Ramos (cell line): ENCODE measurements around the gene DLL4.
"Not testable (repeated sequence)": the region's sequence is repeated elsewhere in the genome, so short reads cannot be mapped to it uniquely, and the experiment has no call there.

Experiments used
- in situ Hi-C: fragments of 300-500 bp; cut with MboI; formaldehyde crosslinking; loops from one replicate; pipeline ENCODE4 v1.14.3; 2022; ENCODE audit warnings: low sequenced_read_pairs; ENCODE audit not compliant: unreplicated experiment

The DLL4 gene

GRCh38 chr15:40940296-40940801 lies 11.2 kb downstream of the DLL4 start:
- in situ Hi-C loops = no loop called here

DNA sequence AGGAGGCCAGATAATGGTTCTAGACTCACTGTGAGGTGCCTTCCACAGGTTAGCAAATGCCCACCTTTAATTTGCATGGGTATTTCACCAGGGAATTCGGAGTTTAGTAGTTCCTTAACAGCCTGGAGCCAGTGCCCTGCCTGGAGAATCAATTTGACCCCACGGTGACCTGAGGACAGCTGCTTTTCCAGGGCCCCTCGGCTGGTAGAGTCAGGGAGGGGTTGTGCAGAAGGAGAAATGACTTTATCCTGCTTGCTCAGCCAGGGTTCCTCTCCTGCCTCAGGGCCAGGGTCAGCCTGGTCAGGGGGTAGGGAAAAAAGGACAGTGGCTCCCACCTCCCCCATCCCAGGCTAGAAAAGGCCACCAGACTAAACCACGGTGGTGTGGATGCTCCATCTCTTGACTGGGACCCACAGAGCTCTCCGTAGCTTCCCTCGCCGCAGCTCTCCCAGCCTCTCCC lies 12.0 kb downstream of the DLL4 start:
- in situ Hi-C loops = no loop called here

DNA sequence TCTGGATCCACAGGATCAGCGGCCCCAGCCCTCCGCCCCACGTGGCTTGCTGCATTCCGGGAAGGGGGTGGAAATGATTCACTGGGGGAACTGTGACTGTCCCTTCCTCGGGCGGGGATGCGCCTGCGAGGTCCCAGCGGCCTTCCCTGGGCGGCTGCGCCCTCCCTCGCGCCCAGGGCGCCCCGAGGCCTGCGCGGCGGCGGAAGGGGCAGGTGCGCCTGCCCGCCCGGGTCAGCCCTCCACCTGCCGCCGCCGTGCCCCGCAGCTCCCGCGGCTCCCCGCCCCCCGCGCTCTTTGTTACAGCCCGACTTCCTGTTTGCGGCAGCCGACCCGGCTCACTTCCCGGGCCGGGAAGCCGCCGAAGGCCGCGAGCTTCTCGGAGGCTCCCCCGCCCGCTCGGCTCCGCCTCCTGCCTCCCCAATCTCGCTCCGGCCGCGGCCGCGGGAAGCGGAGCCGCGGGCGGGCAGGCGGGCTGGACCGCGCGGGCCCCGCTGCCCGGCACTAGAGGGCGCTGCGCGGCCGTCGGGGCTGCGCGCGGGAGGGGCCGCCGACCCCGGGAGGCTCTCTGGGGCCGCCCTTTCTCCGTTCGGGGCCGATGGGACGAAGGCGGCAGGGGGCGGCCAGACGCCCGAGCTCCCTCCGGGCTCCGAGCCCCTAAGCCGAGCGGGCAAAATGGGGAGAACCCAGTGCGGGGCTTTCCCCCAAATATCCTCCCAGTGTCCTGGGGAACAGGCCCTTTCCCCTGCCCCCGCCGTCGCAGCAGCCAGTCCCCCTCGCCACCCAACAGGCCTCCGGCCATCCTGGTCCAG lies 12.6 kb downstream of the DLL4 start:
- in situ Hi-C loops = no loop called here

DNA sequence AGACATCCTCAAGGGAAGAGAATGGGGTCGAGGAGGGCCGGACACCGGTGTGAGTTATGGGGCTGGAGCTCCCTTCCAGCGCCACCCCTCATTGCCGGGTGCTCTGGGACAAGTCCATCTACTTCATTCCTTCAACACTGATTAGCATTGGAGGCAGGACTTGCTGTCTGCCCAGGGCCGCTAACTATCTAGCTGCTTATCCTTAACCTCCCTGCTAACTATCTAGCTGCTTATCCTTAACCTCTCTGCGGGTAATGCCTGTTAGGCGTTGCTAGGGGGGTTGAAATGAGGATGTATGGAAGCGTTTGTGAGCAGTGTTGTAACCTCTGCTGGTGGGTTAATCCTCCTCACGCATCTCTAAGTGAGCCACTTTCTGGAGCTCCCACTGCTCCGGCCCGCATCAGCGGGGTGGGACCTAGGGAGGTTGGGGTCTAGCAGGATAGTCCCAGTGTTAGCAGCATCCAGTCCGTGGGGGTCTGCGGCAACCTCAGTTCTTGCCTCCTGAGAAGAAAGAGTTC lies 13.3 kb downstream of the DLL4 start:
- in situ Hi-C loops = no loop called here

- in situ Hi-C loops = no loop called here
Observed at GRCh38 chr15:40942878-40943277, 13.7 kb downstream of the DLL4 start.

DNA sequence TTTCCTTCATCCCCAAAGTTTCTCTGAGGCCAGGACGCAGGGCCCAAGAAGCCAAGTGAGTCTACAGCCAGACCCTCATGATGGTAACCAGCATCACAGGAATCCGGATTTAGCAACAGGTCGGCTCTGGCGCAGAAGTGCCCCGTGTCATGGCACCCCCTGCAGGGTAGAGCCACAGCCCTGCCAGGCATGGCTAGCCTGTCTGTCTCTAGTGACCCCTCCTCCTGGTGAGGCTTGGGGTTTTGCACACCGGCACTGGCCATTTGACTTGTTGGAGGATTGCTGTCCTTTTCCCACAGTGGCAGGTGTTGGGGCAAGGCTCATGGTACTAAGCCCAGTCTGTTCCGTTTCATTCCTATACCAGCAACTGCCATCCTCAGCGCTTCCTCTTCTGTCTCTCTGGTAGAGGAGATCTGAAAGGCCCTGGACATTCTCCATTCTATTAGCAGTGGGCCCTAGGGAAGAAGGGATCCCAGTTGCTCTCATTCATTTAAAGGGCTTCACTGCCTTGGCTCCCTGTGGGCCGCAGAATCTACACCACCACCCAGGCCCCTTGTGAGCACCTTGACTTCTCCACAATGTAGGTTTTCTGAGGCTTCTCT lies 14.7 kb downstream of the DLL4 start:
- in situ Hi-C loops = no loop called here

DNA sequence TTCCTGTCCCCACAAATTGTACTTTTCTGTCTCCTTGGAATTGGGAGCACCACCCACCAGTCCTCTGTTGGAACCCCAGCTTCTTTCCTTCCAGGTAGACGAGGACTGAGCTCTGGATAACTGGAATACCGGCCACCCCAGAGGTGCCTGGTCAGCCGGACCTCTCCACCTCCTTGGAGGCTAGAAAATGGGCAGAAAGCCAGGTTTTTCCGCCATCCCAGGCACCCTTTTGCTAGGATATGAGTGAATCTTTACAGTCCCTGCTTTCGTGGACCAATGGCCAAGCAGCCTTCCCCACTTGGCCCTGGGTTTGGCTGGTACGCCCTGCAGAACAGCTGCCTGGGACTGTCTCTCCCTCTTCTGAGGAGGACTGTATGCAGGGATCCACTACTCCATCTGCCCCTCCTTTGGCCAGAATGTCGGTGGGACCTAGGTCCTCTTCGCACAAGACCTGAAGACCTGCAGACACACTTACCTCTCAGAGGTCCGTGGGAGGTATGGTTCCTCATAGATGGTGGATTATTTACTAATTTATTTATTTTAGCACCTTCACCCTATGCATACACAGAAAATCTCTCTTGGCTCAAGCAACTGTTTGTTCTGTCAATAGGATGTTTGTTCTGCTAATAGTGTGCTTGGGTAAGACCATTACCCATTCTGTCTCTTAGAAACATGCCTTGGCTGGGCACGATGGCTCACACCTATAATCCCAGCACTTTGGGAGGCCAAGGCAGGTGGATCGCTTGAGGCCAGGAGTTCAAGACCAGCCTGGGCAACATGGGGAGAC lies 15.6 kb downstream of the DLL4 start:
- in situ Hi-C loops = no loop called here

DNA sequence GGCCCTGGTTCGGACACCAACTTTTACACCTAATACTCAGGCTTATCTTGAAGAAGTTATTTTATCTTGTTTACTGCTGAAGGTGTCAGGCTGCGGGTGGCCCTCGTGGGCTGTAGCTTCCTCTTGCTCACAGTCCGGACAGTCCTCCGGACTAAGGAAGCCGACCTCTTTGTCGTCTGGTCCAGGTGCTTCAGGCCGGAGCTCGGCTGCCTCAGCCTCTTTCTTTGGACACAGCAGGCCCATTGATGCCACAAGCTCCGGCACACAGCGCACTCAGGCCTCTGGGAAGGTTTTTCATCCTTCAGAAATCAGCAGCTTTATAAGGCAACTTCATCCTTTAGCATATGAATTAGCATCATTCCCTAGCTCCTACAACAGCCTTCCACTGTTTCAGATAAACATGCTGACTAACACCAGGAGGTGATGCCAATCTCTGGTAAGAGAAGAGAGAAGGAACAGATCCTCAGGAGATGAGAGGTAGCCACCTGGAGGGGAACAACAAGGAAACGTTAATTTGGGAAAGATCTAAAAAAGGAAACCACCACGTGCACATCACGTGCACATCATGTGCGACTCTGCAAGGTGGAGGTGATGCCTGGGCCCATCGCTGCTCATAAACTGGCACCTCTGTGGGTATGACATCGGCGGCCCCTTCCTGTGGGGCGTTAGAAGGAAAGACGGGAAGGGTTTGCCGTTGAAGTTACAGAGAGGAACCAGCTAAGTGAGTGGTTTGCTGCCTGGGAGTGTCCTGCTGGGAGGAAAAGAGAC lies 19.8 kb downstream of the DLL4 start:
- in situ Hi-C loops = no loop called here

GRCh38 chr15:40949756-40950207 lies 20.6 kb downstream of the DLL4 start:
- in situ Hi-C loops = no loop called here

GRCh38 chr15:40951764-40952163 lies 22.6 kb downstream of the DLL4 start:
- in situ Hi-C loops = no loop called here

DNA sequence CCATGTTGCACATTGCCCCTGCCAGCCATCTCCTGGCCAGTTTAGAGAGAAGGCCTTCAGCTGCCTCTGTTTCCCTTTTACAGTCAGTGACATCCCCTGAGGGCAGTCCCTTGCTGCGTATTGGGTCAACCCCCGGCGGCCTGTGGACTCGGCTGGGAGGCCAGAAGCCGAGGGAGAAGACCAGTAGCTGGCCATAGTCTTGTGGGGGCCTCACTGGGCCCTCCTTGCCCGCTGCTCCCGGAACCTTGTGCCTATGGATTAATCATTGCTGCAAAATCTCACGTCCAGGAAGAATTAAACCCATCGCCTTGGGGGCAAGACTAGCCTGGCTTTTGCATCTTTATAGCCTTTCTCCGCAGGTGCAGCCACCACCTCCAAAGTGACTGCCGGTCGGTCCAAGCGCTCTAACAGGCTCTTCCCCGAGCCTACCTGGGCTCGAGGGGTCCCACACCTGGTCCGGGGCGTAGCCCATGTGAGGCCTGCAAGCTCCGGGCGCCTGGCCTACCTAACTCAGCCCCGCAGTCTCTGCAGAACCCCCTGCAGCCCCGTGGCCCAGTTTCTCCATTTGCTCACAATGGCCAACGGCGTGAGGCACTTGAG lies 23.3 kb downstream of the DLL4 start:
- in situ Hi-C loops = no loop called here

- in situ Hi-C loops = no loop called here
Observed at GRCh38 chr15:40952901-40953712, 24.0 kb downstream of the DLL4 start, which contains the start of gene CHAC1. TSS of gene CHAC1 (plus strand) at chr15:40953471. CDS start at chr15:40953584, 113 bp downstream.

DNA sequence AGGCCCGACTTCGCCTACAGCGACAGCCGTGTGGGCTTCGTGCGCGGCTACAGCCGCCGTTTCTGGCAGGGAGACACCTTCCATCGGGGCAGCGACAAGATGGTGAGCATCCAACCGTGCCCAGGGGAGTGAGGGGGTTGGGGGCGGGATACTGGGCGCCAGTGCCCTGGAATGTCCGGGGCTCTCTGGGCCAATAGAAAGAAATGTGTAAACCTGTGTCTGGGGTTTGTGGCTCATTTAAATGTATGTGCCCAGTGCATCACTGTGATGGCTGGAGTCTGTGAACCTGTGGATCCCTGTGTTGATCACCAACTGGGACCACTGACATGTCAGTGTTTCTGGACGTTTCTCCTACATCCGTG lies 24.6 kb downstream of the DLL4 start:
- in situ Hi-C loops = no loop called here

DNA sequence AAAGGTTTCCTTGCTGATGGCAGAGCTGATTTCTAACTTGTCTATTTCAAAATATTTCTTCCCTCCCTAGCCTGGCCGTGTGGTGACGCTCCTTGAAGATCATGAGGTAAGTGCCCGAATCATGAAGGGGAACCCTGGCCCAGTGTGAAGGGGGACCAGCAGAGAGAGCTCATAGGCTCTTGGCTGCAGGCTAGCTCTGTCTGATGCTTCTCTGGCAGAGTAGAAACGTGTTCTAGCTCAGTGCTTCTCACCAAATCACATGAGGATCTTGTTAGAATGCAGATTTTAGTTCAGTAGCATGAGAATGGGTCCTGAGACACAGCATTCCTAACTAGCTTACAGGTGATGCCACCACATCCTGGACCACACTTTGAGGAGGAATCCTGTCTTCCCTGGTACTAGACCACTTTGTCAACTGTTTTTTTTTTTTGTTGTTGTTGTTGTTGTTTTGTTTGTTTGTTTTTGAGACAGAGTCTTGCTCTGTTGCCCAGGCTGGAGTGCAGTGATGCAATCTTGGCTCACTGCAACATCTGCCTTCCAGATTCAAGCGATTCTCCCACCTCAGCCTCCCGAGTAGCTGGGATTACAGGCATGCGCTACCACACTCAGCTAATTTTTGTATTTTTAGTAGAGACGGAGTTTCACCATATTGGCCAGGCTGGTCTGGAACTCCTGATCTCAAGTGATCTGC lies 25.2 kb downstream of the DLL4 start:
- in situ Hi-C loops = not testable (repeated sequence)

DNA sequence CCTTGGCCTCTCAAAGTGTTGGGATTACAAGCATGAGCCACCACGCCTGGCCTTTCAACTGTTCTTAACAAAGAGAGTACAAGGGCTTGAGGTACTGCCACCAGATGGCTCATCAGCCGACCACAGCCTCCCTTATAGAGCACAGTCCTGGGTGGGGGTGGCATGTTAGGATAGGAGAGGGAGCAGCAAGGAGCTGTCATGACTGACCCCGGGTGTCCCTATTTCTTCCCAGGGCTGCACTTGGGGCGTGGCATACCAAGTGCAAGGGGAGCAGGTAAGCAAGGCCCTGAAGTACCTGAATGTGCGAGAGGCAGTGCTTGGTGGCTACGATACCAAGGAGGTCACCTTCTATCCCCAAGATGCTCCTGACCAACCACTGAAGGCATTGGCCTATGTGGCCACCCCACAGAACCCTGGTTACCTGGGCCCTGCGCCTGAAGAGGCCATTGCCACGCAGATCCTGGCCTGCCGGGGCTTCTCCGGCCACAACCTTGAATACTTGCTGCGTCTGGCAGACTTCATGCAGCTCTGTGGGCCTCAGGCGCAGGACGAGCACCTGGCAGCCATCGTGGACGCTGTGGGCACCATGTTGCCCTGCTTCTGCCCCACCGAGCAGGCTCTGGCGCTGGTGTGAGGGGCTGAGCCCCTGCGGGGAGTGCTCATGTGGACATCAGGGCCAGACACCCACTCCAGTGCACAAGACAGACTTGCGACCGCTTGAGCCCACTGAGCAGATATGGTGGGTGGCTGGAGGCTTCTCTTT lies 26.2 kb downstream of the DLL4 start:
- in situ Hi-C loops = no loop called here

- in situ Hi-C loops = no loop called here
Observed at GRCh38 chr15:40955930-40956540, 26.9 kb downstream of the DLL4 start.

DNA sequence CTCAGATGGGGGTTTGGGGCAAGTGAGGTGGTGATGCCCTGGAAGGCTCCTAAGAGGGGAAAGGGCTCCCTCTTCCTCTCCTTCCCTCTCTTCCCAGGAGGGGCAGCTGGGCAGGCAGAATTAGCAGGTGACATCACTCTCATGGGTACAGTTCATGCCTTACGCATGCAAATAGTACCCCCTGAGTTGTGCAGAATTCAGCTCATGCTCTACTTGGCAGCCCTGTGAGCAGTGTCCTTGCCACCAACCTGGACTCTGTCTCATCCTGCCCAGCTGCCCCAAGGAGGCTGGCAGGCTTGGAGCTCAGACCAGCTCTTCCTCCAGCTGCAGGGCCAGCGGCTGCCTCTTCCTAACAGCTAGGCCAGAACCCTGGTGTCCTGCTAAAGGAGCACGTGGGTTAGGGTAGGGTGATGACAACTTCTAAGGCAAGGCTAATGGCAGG lies 27.4 kb downstream of the DLL4 start:
- in situ Hi-C loops = no loop called here
